Ascending aorta (tissue), 2 donors: ENCODE measurements around the gene PNPLA2. TPM values are rescaled to one million over a fixed set of nuclear protein-coding genes. Genes with fewer than 3 reads are reported as not detected.

ENCODE experiments used
- DNase-seq, 2 donors: peaks; one replicate each; pipeline ENCODE4 v3.0.0-alpha.2; 2019; ENCODE audit warnings: low spot score in 2 of 2
- H3K27ac ChIP-seq, 2 donors: fragments of 200-600 bp; sonication (generic); one replicate each; pipeline ENCODE4 v1.5.1; 2016 to 2017; ENCODE audit warnings: mild to moderate bottlenecking in 1 of 2
- H3K27me3 ChIP-seq: fragments of 200-600 bp; sonication (generic); one replicate; pipeline ENCODE4 v1.5.1; 2017
- H3K36me3 ChIP-seq, 2 donors: fragments of 200-600 bp; sonication (generic); one replicate each; pipeline ENCODE4 v1.5.1; 2016
- H3K4me1 ChIP-seq, 2 donors: fragments of 200-600 bp; sonication (generic); one replicate each; pipeline ENCODE4 v1.5.1; 2016 to 2017; ENCODE audit warnings: mild to moderate bottlenecking in 1 of 2
- H3K4me3 ChIP-seq, 2 donors: fragments of 200-600 bp; sonication (generic); one replicate each; pipeline ENCODE4 v1.5.1; 2016 to 2017; ENCODE audit warnings: mild to moderate bottlenecking in 1 of 2
- H3K9me3 ChIP-seq, 2 donors: fragments of 200-600 bp; sonication (generic); one replicate each; pipeline ENCODE4 v1.5.1; 2016
- intact Hi-C: fragments of 100-400 bp; cut with DNase I; formaldehyde crosslinking; loops from one replicate; pipeline ENCODE4 v1.15.1; 2023
- total RNA-seq: library from RNA; depleted of rRNA; stranded (reverse); fragments of >200 nt; gene quantifications from one replicate; pipeline ENCODE4 v1.1.0, GENCODE V29; 2016
- TF ChIP-seq, protein P1 (sequence below), 3 experiments: fragments of 200-600 bp in 2 of 3; fragments of 450-650 bp in 1 of 3; sonication (generic) in 2 of 3; IDR thresholded peaks; one replicate each; pipeline ENCODE4 v1.5.1; 2016 to 2019; ENCODE audit warnings: antibody characterized with exemption in 3 of 3, mild to moderate bottlenecking in 1 of 3, moderate library complexity in 1 of 3

Gene PNPLA2
- total RNA-seq, 1 donor from 2014 or later: 214 TPM

DNA sequence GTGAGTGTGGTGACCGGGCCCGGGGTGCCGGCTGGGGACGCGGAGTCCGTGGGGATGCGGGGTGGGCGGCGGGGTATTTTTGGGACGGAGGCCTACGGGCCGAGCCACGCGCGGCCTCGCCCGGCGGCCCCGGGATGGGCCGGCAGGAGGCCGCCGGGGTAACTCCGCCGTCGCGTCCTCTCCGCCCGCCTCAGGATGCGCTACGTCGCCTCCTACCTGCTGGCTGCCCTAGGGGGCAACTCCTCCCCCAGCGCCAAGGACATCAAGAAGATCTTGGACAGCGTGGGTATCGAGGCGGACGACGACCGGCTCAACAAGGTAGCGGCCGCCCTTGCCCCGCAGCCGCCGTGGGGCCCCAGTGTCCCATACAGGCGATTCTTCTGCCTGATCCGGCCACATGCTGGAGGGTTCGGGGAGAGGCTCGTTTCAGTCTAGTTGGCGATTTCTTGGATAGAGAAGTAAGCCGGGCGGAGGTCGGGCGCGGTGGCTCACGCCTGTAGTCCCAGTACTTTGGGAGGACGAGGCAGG is 8.6 kb upstream of the PNPLA2 start:
- intact Hi-C loops: no loop called here
- peak overlapping the region; percentile 93 to 98 for H3K27ac ChIP-seq
- H3K4me1 ChIP-seq: peaks cover 6 to 31% of the 10 kb centered on the region in 2 donors
- H3K9me3 ChIP-seq: no peaks in the 10 kb centered on the region
- TF ChIP-seq, protein P1, sequence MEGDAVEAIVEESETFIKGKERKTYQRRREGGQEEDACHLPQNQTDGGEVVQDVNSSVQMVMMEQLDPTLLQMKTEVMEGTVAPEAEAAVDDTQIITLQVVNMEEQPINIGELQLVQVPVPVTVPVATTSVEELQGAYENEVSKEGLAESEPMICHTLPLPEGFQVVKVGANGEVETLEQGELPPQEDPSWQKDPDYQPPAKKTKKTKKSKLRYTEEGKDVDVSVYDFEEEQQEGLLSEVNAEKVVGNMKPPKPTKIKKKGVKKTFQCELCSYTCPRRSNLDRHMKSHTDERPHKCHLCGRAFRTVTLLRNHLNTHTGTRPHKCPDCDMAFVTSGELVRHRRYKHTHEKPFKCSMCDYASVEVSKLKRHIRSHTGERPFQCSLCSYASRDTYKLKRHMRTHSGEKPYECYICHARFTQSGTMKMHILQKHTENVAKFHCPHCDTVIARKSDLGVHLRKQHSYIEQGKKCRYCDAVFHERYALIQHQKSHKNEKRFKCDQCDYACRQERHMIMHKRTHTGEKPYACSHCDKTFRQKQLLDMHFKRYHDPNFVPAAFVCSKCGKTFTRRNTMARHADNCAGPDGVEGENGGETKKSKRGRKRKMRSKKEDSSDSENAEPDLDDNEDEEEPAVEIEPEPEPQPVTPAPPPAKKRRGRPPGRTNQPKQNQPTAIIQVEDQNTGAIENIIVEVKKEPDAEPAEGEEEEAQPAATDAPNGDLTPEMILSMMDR (IDR thresholded peaks at IDR 0.05): no peak
- H3K4me3 ChIP-seq: peak overlapping the region; percentile 73 to 97
- DNase-seq: no peak
- H3K27me3 ChIP-seq: no peaks in the 10 kb centered on the region
- H3K36me3 ChIP-seq: peaks cover 25 to 28% of the 10 kb centered on the region in 2 donors

DNA sequence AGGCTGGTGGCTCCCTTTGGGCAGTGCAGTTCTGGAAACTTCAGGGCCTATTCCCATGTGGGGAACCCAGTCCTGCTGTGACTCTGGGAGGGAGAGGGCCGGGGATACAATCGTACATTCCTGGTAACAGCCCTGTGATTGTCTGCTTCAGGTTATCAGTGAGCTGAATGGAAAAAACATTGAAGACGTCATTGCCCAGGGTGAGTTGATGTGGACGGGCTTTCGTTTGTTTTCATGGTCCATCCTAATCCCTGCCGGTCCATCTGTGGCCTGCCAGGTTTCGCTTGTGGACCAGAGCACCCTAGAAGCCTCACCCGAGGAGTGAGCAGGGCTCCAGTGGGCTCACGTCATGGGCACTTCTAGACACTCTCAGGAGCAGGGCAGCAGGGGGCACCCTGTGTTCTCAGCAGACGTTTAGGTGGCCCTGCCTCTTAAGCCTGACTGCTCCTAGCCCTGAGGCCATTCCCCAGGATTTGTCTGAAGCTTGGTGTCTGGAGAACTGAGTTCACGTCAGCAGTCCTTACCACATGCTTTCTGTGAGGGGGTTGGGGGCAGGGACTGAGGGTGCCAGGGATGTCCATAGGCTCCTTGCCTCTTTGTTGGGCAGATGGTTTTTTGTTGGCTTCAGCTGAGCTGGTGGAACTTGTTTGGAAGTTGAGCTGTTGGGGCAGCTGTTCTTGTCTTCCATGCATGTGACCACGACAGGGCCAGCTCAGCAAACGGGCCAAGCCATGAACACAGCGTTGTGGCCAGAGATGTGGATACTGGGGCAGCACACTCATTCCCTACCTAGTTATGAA is 7.1 kb upstream of the PNPLA2 start:
- no peaks in the 10 kb centered on the region for H3K9me3 ChIP-seq
- no peak for DNase-seq
- H3K4me1 ChIP-seq: peaks cover 6 to 25% of the 10 kb centered on the region in 2 donors
- no peak overlapping the region for H3K4me3 ChIP-seq
- intact Hi-C loops: no loop called here
- H3K27me3 ChIP-seq: no peaks in the 10 kb centered on the region
- peaks cover 25 to 28% of the 10 kb centered on the region in 2 donors for H3K36me3 ChIP-seq
- TF ChIP-seq, protein P1 (IDR thresholded peaks at IDR 0.05): no peak
- H3K27ac ChIP-seq: no peak overlapping the region

DNA sequence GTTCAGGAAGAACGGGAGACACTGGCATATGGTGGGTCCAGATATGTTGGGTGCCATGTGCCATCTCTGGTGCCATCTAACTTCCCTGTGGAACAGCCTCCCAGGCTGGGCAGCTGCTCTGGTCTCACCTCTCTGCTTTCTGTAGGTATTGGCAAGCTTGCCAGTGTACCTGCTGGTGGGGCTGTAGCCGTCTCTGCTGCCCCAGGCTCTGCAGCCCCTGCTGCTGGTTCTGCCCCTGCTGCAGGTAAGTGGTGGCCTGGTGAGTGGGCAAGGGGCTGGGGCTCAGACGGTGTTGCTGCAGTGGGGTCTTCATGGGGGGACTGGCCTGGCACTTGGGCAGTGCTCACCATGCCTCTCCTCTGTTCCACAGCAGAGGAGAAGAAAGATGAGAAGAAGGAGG is 6.3 kb upstream of the PNPLA2 start:
- intact Hi-C loops: no loop called here
- H3K4me1 ChIP-seq: peaks cover 6 to 25% of the 10 kb centered on the region in 2 donors
- DNase-seq: no peak
- H3K27ac ChIP-seq: no peak overlapping the region
- H3K4me3 ChIP-seq: no peak overlapping the region
- TF ChIP-seq, protein P1 (IDR thresholded peaks at IDR 0.05): no peak
- no peaks in the 10 kb centered on the region for H3K27me3 ChIP-seq
- H3K36me3 ChIP-seq: peaks cover 25 to 28% of the 10 kb centered on the region in 2 donors
- no peaks in the 10 kb centered on the region for H3K9me3 ChIP-seq

DNA sequence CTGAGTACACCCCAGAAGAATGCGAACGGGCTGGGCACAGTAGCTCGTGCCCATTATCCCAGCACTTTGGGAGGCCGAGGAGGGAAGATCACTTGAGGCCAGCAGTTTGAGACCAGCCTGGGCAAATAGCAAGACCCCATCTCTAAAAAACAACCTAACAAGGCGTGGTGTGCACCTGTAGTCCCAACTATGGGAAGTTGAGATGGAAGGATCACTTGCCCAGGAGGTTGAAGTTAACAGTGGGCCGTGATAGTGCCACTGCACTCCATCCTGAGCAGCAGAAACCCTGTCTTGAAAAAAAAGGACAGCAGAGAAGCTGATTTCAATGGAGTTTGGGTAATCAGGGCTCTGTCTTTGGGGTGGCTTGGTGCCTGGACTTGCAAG is 5.7 kb upstream of the PNPLA2 start:
- H3K27me3 ChIP-seq: no peaks in the 10 kb centered on the region
- H3K36me3 ChIP-seq: peaks cover 25 to 28% of the 10 kb centered on the region in 2 donors
- TF ChIP-seq, protein P1 (IDR thresholded peaks at IDR 0.05): no peak
- H3K4me3 ChIP-seq: no peak overlapping the region
- intact Hi-C loops: no loop called here
- DNase-seq: no peak
- H3K9me3 ChIP-seq: no peaks in the 10 kb centered on the region
- H3K4me1 ChIP-seq: peaks cover 6 to 25% of the 10 kb centered on the region in 2 donors
- H3K27ac ChIP-seq: no peak overlapping the region

DNA sequence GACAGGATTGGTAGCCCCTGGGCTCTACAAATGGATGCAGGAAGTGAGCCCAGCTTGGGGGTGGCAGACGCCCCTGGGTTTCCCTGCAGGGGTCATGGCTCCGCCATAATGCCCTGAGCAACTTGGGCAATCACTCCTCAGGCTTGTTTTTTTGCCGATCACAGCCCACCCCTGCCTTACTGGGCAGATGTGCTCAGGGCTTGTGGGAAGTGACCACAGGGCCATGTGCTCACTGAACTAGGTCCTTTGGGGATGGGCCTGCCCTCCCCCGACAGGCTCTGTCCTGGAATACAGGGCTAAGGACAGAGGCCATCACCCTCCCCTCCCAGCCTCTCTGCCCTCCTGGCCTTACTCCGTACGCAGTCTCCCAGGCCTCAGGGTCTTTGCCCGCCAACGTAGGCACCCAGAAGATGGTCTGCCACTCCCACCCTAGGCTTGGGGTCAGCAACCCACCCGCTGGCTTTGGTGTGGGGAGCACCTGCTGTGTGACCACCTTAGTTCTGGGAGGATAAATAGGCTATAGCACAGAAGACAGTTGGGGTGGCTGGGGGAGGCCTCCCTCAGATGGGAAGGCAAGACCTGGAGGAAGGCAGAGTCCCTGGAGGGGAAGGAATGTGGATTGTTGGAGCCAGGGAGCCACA is 5.1 kb upstream of the PNPLA2 start:
- no peak overlapping the region for H3K4me3 ChIP-seq
- H3K27ac ChIP-seq: no peak overlapping the region
- peaks cover 4 to 22% of the 10 kb centered on the region in 2 donors for H3K4me1 ChIP-seq
- peaks cover 25 to 28% of the 10 kb centered on the region in 2 donors for H3K36me3 ChIP-seq
- intact Hi-C loops: no loop called here
- DNase-seq: no peak
- H3K9me3 ChIP-seq: no peaks in the 10 kb centered on the region
- H3K27me3 ChIP-seq: no peaks in the 10 kb centered on the region
- TF ChIP-seq, protein P1 (IDR thresholded peaks at IDR 0.05): no peak
